Loucy (cell line): ENCODE data around the gene ANGPT4.

Experiments used
- EZH2phosphoT487 ChIP-seq: fragments of 200-600 bp; IDR thresholded peaks from 2 replicates; pipeline ENCODE4 v1.6.1; 2018; ENCODE audit warnings: antibody characterized with exemption, mild to moderate bottlenecking, moderate library complexity, borderline replicate concordance
- TF ChIP-seq, protein P1 (sequence below): fragments of 200-600 bp; sonication (generic); conservative IDR thresholded peaks from 2 replicates; pipeline ENCODE4 v1.5.1; 2014; ENCODE audit warnings: mild to moderate bottlenecking, antibody characterized with exemption, low read length

DNA sequence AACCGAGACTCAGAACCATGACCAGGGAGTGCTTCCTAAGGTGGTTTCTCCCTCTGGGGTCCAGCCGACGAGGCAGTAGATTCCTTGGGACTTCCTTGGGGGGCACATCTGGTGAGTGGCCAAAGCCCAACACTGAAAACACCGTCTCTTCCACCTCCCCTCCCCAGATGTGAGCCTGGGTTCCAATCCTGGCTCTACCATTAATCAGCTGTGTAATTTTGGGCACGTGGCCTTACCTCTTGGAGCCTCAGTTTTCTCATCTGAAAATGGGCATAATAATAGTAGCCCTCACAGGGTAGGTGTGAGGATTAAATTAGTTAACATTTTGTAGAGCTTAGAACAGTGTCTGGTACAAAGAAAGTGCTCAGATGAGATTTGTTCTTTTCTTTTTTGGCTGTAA is 77.1 kb downstream of the ANGPT4 start:
- TF ChIP-seq, protein P1, sequence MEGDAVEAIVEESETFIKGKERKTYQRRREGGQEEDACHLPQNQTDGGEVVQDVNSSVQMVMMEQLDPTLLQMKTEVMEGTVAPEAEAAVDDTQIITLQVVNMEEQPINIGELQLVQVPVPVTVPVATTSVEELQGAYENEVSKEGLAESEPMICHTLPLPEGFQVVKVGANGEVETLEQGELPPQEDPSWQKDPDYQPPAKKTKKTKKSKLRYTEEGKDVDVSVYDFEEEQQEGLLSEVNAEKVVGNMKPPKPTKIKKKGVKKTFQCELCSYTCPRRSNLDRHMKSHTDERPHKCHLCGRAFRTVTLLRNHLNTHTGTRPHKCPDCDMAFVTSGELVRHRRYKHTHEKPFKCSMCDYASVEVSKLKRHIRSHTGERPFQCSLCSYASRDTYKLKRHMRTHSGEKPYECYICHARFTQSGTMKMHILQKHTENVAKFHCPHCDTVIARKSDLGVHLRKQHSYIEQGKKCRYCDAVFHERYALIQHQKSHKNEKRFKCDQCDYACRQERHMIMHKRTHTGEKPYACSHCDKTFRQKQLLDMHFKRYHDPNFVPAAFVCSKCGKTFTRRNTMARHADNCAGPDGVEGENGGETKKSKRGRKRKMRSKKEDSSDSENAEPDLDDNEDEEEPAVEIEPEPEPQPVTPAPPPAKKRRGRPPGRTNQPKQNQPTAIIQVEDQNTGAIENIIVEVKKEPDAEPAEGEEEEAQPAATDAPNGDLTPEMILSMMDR: no peak
- TF ChIP-seq EZH2phosphoT487: no peak
